MM.1S (cell line): ENCODE data around the gene TAS2R60.

Experiments
- DNase-seq: peaks from one replicate; pipeline ENCODE4 v3.0.0-alpha.2; 2015
- H2AFZ ChIP-seq: fragments of 300-600 bp; sonication (generic); 2 replicates; pipeline ENCODE4 v1.6.0; 2016; ENCODE audit warnings: antibody characterized with exemption, low read length
- H3F3A ChIP-seq: fragments of 300-600 bp; sonication (generic); 2 replicates; pipeline ENCODE4 v1.6.1; 2016; ENCODE audit warnings: mild to moderate bottlenecking, antibody characterized with exemption, low read length, moderate library complexity, mixed read lengths; ENCODE audit not compliant: insufficient read depth
- H3K27ac ChIP-seq: fragments of 300-600 bp; sonication (generic); 2 replicates; pipeline ENCODE4 v1.5.1; 2016; ENCODE audit warnings: mild to moderate bottlenecking, low read length
- H3K27me3 ChIP-seq: fragments of 300-600 bp; sonication (generic); replicated peaks from 2 replicates; pipeline ENCODE4 v1.6.0; 2016; ENCODE audit warnings: low read length; ENCODE audit not compliant: insufficient read depth
- H3K36me3 ChIP-seq: fragments of 300-600 bp; sonication (generic); replicated peaks from 2 replicates; pipeline ENCODE4 v1.6.1; 2016; ENCODE audit warnings: mild to moderate bottlenecking, low read length, mixed read lengths; ENCODE audit not compliant: insufficient read depth
- H3K4me1 ChIP-seq: fragments of 300-600 bp; sonication (generic); 2 replicates; pipeline ENCODE4 v1.6.1; 2016; ENCODE audit warnings: low read length, mixed read lengths
- H3K4me2 ChIP-seq: fragments of 300-600 bp; sonication (generic); 2 replicates; pipeline ENCODE4 v1.6.0; 2016; ENCODE audit warnings: low read depth, low read length
- H3K4me3 ChIP-seq: fragments of 300-600 bp; sonication (generic); 2 replicates; pipeline ENCODE4 v1.5.1; 2016; ENCODE audit warnings: low read length, mixed read lengths
- H3K79me2 ChIP-seq: fragments of 300-600 bp; sonication (generic); 2 replicates; pipeline ENCODE4 v1.6.1; 2016; ENCODE audit warnings: mixed run types, low read length, mixed read lengths
- H3K9ac ChIP-seq: fragments of 300-600 bp; sonication (generic); 2 replicates; pipeline ENCODE4 v1.6.1; 2016; ENCODE audit warnings: low read length, mixed read lengths
- H3K9me2 ChIP-seq: fragments of 300-600 bp; sonication (generic); replicated peaks from 2 replicates; pipeline ENCODE4 v1.6.1; 2016; ENCODE audit warnings: mild to moderate bottlenecking, low read length, mixed read lengths; ENCODE audit not compliant: insufficient read depth
- H3K9me3 ChIP-seq: fragments of 300-600 bp; sonication (generic); replicated peaks from 2 replicates; pipeline ENCODE4 v1.6.1; 2016; ENCODE audit warnings: mild to moderate bottlenecking, low read length, mixed read lengths; ENCODE audit not compliant: insufficient read depth
- H4K20me1 ChIP-seq: fragments of 300-600 bp; sonication (generic); 2 replicates; pipeline ENCODE4 v1.6.1; 2016; ENCODE audit warnings: mild to moderate bottlenecking, low read length, moderate library complexity, mixed read lengths; ENCODE audit not compliant: insufficient read depth
- EZH2 ChIP-seq: fragments of 300-600 bp; sonication (generic); optimal IDR thresholded peaks from 2 replicates; pipeline ENCODE3; 2017; ENCODE audit warnings: low read depth, mild to moderate bottlenecking, antibody characterized with exemption, low read length, mixed read lengths
- EZH2phosphoT487 ChIP-seq: fragments of 300-600 bp; sonication (generic); IDR thresholded peaks from 2 replicates; pipeline ENCODE4 v1.6.1; 2018; ENCODE audit warnings: antibody characterized with exemption, low read length
- TF ChIP-seq, protein P1 (sequence below): fragments of 300-600 bp; sonication (generic); IDR thresholded peaks from 2 replicates; pipeline ENCODE4 v1.5.1; 2016; ENCODE audit warnings: antibody characterized with exemption, low read length, mixed read lengths

The TAS2R60 gene

DNA sequence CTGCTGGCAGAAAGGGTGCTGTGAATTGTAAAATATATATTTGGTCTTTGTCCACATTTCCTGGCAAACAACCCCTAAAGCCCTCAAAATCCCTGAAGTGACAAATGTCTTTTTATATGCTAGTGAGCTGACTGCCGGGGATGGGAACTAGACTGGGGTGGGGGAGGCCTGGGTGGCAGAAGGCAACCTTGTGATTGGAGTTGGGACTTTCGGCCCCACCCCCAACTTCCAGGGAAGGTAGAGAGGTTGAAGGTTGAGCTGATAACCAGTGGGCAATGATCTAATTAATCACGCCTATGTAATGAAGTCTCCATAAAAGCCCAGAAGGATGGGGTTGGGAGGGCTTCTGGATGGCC lies 37.3 kb upstream of the TAS2R60 start:
- no peak overlapping the region for H3K27ac ChIP-seq
- no peaks in the 10 kb centered on the region for H3K79me2 ChIP-seq
- H3K4me3 ChIP-seq = no peak overlapping the region
- H3K9me3 ChIP-seq = no peaks in the 10 kb centered on the region
- no peak overlapping the region for H2AFZ ChIP-seq
- H3K4me1 ChIP-seq = peaks cover 6% of the 10 kb centered on the region
- H3K27me3 ChIP-seq = peaks cover 22% of the 10 kb centered on the region
- H3F3A ChIP-seq = no peaks in the 10 kb centered on the region
- H4K20me1 ChIP-seq = no peaks in the 10 kb centered on the region
- H3K9ac ChIP-seq = no peak overlapping the region
- no peaks in the 10 kb centered on the region for H3K9me2 ChIP-seq
- no peak for DNase-seq
- TF ChIP-seq, protein P1, sequence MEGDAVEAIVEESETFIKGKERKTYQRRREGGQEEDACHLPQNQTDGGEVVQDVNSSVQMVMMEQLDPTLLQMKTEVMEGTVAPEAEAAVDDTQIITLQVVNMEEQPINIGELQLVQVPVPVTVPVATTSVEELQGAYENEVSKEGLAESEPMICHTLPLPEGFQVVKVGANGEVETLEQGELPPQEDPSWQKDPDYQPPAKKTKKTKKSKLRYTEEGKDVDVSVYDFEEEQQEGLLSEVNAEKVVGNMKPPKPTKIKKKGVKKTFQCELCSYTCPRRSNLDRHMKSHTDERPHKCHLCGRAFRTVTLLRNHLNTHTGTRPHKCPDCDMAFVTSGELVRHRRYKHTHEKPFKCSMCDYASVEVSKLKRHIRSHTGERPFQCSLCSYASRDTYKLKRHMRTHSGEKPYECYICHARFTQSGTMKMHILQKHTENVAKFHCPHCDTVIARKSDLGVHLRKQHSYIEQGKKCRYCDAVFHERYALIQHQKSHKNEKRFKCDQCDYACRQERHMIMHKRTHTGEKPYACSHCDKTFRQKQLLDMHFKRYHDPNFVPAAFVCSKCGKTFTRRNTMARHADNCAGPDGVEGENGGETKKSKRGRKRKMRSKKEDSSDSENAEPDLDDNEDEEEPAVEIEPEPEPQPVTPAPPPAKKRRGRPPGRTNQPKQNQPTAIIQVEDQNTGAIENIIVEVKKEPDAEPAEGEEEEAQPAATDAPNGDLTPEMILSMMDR = no peak
- no peak for TF ChIP-seq EZH2phosphoT487
- no peak for TF ChIP-seq EZH2
- no peak overlapping the region for H3K4me2 ChIP-seq
- H3K36me3 ChIP-seq = no peaks in the 10 kb centered on the region

DNA sequence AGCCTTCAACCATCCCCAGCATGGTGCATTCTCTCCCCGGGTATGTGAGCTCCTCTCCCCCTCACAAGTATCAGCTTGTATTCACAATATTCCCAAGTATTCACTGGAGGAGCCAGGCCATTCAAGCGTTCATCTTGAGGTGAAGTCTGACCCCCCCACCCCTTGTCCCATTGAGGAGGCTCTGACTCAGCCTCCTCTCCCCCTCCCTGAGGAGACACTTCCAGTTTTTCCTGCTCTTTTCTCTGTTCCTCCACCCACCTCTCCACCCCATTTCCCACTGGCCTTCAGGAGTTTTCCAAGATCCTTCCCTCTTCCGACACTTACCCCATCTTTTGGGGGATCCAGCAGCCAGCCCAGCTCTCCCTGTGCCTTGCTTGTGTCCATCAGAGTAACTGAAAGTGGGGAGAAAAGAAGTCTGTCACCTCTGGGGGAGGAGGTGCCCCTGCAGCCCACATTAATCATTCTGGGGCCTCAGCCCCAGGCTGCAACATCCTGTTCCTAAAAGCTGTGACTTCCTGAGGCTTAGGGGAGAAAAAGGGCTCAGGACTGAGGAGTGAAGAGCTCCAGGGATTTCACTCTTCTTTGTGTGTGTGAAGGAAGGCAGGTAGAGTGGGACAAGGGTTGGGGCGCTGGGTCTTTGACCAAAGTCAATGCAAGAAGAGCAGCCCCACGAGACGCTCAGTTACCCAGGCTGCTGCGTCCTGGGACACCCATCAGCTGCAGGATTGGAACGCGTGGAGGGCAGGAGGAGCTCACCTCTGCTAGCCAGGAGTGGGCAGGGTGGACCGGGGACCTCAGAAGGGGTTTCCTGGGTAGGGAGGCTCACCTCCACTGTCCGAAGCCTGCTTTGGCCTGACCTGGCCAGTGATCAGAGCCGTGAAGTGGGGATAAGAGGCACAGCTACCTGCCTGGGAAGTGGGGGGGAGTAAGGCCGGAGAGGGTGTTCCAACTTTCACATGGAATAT lies 35.7 kb upstream of the TAS2R60 start:
- Histone ChIP-seq H2AFZ (no peak overlapping the region), H4K20me1 (no peaks in the 10 kb centered on the region)

DNA sequence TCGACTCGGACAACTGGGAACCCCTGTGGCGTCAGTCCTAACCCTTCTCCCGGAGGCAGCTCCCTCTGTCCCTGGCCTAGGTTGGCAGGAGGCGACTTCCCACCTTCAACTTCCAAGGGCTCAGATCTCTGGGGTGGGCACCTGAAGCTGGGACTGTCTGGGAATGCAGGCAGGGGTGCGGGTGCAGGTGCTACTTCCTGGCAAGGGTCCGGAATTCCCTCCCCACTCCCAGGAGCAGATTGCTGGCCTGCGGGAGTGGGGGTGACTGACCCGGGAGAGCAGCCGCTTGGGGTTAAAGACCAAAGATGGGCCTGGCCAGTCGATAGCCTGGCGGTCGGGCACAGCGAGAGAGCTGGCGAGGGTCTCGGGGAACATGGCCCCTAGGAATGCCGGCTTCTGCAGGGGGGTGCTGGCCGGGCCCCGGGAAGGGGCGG lies 35.0 kb upstream of the TAS2R60 start:
- no peaks in the 10 kb centered on the region for H3K79me2 ChIP-seq
- no peak overlapping the region for H2AFZ ChIP-seq
- no peaks in the 10 kb centered on the region for H3K9me3 ChIP-seq
- H3F3A ChIP-seq = no peaks in the 10 kb centered on the region
- H3K4me2 ChIP-seq = peak overlapping the region; percentile 38; the same call in 1 of the 2 replicates
- peaks cover 6% of the 10 kb centered on the region for H3K4me1 ChIP-seq
- peaks cover 22% of the 10 kb centered on the region for H3K27me3 ChIP-seq
- no peaks in the 10 kb centered on the region for H3K36me3 ChIP-seq
- no peak overlapping the region for H3K9ac ChIP-seq
- no peak for DNase-seq
- TF ChIP-seq EZH2phosphoT487 (no peak), EZH2 (no peak)
- TF ChIP-seq, protein P1 = no peak
- H4K20me1 ChIP-seq = no peaks in the 10 kb centered on the region
- H3K27ac ChIP-seq = no peak overlapping the region
- H3K4me3 ChIP-seq = no peak overlapping the region
- no peaks in the 10 kb centered on the region for H3K9me2 ChIP-seq

More for the DNA sequence above, 35.7 kb upstream of the TAS2R60 start:
- no peaks in the 10 kb centered on the region for H3K36me3 ChIP-seq
- H3K9me2 ChIP-seq = no peaks in the 10 kb centered on the region
- H3F3A ChIP-seq = no peaks in the 10 kb centered on the region
- peaks cover 6% of the 10 kb centered on the region for H3K4me1 ChIP-seq
- H3K4me2 ChIP-seq = no peak overlapping the region
- no peak for DNase-seq
- H3K9me3 ChIP-seq = no peaks in the 10 kb centered on the region
- H3K79me2 ChIP-seq = no peaks in the 10 kb centered on the region
- TF ChIP-seq EZH2 = no peak
- TF ChIP-seq, protein P1 = no peak
- TF ChIP-seq EZH2phosphoT487 = no peak
- H3K27me3 ChIP-seq = peaks cover 22% of the 10 kb centered on the region
- H3K4me3 ChIP-seq = no peak overlapping the region
- H3K9ac ChIP-seq = no peak overlapping the region
- H3K27ac ChIP-seq = no peak overlapping the region
